LNCaP clone FGC (cell line): ENCODE measurements around the gene ERG.

ENCODE experiments used
- DNase-seq: peaks from one replicate; pipeline ENCODE4 v3.0.0-alpha.2; 2011; ENCODE audit warnings: low read depth
- H3K4me3 ChIP-seq: 2 replicates; pipeline ENCODE4 v1.5.1; 2011; ENCODE audit warnings: mild to moderate bottlenecking, low read depth, low read length, control low read depth
- CTCF ChIP-seq: IDR thresholded peaks from 2 replicates; pipeline ENCODE4 v1.5.1; 2012; ENCODE audit warnings: mild to moderate bottlenecking; ENCODE audit not compliant: control insufficient read depth, insufficient read depth; ENCODE audit errors: extremely low read depth

Gene ERG

DNA sequence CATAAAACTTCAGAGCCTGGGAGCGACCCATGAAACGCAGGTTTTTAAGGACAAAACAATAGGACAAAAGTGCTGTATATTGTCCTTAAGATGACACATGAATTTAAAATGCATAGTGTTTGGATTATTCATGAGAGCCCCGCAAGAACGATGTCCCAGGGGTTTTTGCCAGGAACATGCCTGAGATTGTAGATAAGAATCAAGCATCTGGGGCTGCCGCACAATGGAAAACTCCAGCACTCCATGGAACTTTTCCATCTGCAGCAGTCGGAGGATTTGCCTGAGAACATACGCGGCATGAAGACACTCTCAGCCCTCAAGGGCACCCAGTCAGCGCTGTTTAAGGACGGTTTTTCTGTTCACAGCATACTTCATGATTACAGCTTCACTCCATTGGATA is 5.3 kb upstream of the ERG start:
- TF ChIP-seq CTCF = no peak
- DNase-seq = no peak
- no peak overlapping the region for H3K4me3 ChIP-seq

GRCh38 chr21:38500073-38500472 is 1.8 kb upstream of the ERG start:
- H3K4me3 ChIP-seq = no peak overlapping the region
- DNase-seq = no peak
- no peak for TF ChIP-seq CTCF

DNA sequence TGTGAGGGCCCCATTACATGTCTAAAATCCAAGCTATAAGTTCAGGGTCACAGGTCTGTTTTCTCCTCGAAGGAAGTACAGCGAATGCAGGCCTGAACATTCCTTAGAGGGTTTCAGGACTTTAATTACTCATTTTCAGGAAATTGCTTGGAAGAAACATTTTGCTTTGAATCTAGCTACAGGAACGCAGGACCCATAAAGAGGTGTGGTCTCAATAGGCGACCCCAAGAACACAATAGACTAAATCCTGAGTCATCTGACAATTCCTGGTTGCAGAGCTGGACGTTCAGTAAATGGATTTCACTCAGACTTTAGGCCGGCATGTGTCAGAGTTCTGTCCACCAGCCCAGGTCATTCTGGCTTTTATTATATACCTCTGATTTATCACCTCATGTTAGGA is 1.0 kb upstream of the ERG start:
- H3K4me3 ChIP-seq = no peak overlapping the region
- no peak for TF ChIP-seq CTCF
- DNase-seq = no peak

GRCh38 chr21:38496224-38496623 is 2.1 kb downstream of the ERG start:
- no peak overlapping the region for H3K4me3 ChIP-seq
- no peak for DNase-seq
- no peak for TF ChIP-seq CTCF

- DNase-seq = no peak
- H3K4me3 ChIP-seq = no peak overlapping the region
- TF ChIP-seq CTCF = no peak
Observed at GRCh38 chr21:38495696-38496095, 2.6 kb downstream of the ERG start.

DNA sequence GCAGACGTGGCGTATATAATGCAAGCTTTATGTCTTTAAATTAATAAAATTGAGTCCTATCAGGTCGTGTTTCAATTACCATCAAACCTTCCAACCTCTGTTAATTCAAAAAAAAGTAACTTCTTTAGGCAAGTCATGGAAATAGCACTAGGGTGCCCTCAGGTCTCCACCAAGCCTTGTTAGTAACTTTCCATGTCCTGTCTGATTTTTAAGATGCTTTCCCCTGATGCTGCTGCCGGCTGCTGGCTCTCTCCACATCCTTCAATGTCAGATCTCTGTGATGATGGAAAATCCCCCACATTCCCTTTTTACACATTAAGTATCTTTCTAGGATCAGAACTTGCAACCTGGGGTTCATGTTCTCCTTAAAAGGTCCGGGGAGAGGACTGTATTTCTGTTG is 3.0 kb downstream of the ERG start:
- no peak for DNase-seq
- TF ChIP-seq CTCF = no peak
- H3K4me3 ChIP-seq = no peak overlapping the region

DNA sequence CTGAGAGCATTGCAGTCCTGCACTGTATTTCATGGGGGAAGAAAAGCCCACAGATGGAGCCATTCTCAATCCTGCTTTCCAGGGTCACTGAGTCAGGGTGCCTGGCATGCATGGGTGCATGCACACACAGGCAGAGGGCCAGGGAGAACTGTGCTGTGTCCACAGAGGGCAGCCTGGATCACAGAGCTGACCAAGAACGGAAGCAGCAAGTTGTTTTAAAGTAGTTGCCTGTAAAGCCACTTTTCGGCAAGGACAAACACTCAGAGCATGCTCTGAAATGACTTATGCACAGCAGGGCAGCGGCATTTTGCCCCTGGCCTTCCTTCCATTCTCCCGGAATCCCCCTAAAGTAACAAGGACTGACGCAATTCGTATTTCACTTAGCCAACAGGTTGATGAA is 3.6 kb downstream of the ERG start:
- H3K4me3 ChIP-seq = no peak overlapping the region
- no peak for TF ChIP-seq CTCF
- no peak for DNase-seq
